AG09309 (cell line): ENCODE measurements around the gene PDE4D.

ENCODE experiments used
- DNase-seq: peaks from one replicate; pipeline ENCODE4 v3.0.0-alpha.2; 2010; ENCODE audit warnings: low read depth
- H3K4me3 ChIP-seq: 2 replicates; pipeline ENCODE4 v1.5.1; 2011; ENCODE audit warnings: mild to moderate bottlenecking, low read depth, low read length, moderate library complexity; ENCODE audit not compliant: control insufficient read depth
- CTCF ChIP-seq: IDR thresholded peaks from 2 replicates; pipeline ENCODE4 v1.5.1; 2011; ENCODE audit warnings: mild to moderate bottlenecking, low read depth, low read length, inconsistent platforms; ENCODE audit not compliant: insufficient read depth, control insufficient read depth; ENCODE audit errors: missing control alignments

The PDE4D gene

GRCh38 chr5:59460368-59461153 lies 433.0 kb downstream of the PDE4D start:
- H3K4me3 ChIP-seq, result no peak overlapping the region
- no peak for TF ChIP-seq CTCF
- no peak for DNase-seq

GRCh38 chr5:59458966-59459729 lies 434.4 kb downstream of the PDE4D start:
- TF ChIP-seq CTCF, result no peak
- DNase-seq, result no peak

GRCh38 chr5:59458321-59458720 lies 435.2 kb downstream of the PDE4D start:
- DNase-seq, result no peak

More at GRCh38 chr5:59458966-59459729, 434.4 kb downstream of the PDE4D start:
- H3K4me3 ChIP-seq, result no peak overlapping the region

GRCh38 chr5:59449905-59450644 lies 443.5 kb downstream of the PDE4D start:
- H3K4me3 ChIP-seq, result no peak overlapping the region
- no peak for DNase-seq
- TF ChIP-seq CTCF, result peak; percentile 12

More at GRCh38 chr5:59458321-59458720, 435.2 kb downstream of the PDE4D start:
- no peak for TF ChIP-seq CTCF
- H3K4me3 ChIP-seq, result no peak overlapping the region

- DNase-seq, result no peak
- no peak for TF ChIP-seq CTCF
- no peak overlapping the region for H3K4me3 ChIP-seq
These were observed 447.2 kb downstream of the PDE4D start for GRCh38 chr5:59446356-59446755.

GRCh38 chr5:59445741-59446140 lies 447.8 kb downstream of the PDE4D start:
- H3K4me3 ChIP-seq, result no peak overlapping the region
- no peak for DNase-seq
- no peak for TF ChIP-seq CTCF
